Cardiac fibroblast (primary cell): ENCODE data around the gene SFMBT2.
"Not testable (repeated sequence)": the region's sequence is repeated elsewhere in the genome, so short reads cannot be mapped to it uniquely, and the experiment has no call there.

ENCODE experiments used
- DNase-seq, 2 donors: peaks; one replicate each; pipeline versions ENCODE4 v3.0.0 to v3.0.0-alpha.2; 2010; ENCODE audit warnings: low read depth in 2 of 2
- H3K4me3 ChIP-seq, 2 donors: replicated peaks in 1 of 2; 1 replicate in 1 of 2; 2 replicates in 1 of 2; pipeline ENCODE4 v1.5.1; 2011; ENCODE audit warnings: low read depth in 2 of 2, low read length in 2 of 2, mild to moderate bottlenecking in 2 of 2, moderate library complexity in 1 of 2
- CTCF ChIP-seq: IDR thresholded peaks from one replicate; pipeline ENCODE4 v1.5.1; 2011; ENCODE audit warnings: low read depth, mild to moderate bottlenecking, low read length, inconsistent platforms

Gene SFMBT2

DNA sequence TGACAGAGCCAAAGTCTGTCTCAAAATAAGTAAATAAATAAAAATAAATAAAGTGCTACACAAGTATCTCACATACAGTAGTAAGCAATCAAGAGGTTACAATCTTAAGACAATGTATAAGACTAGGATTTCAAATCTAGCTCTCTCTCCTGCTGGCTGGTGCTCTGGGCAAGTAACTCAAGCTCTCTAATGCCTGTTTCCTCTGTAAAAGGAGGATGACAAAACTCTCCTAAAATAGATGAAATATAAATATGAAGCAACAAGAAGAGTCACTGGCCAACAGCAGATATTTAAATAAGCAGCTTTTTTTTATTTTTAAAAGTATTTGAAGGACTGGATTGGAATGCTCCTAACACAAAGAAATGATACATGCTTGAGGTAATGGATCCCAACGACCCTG lies 7.2 kb downstream of the SFMBT2 start:
- no peak overlapping the region for H3K4me3 ChIP-seq
- no peak for DNase-seq
- TF ChIP-seq CTCF, result no peak

DNA sequence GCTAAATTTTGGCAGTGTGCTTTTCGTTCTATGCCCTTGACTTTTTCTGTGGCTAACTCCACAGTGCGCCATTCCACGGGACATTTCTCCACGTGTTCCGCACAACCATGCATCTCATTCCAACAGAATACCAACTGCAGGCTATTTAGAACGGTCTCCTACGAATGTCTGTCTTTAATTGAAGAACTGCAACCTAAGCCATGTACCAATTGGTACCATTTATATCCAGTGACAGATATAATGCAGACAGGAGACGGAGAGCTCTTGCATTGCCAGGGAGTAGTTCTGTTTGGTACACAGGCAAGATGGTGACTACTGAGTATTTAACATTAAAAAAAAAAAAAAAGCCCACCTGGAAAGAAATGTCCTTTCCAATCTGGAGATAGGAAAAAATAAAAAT lies 9.1 kb downstream of the SFMBT2 start:
- no peak for TF ChIP-seq CTCF
- DNase-seq, result no peak
- no peak overlapping the region for H3K4me3 ChIP-seq

DNA sequence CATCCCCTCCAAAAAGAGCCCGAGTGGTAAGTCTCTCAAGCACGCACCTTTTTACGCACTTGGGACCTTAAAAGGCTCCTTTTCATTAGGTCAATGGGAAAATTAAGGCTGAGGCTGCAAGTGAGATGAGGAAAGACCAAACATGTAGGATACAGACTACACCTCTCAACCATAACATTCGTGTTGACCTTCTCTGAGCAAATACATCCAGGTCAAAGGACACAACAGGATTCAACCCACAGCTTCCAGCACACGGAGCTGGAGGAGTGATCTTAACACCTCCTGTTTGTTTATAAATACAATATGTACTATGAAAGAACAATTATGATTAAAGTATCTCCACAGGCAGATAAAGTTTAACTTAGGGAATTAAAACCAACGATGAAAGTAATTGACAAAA lies 9.7 kb downstream of the SFMBT2 start:
- no peak for TF ChIP-seq CTCF
- H3K4me3 ChIP-seq, result no peak overlapping the region
- DNase-seq, result no peak

DNA sequence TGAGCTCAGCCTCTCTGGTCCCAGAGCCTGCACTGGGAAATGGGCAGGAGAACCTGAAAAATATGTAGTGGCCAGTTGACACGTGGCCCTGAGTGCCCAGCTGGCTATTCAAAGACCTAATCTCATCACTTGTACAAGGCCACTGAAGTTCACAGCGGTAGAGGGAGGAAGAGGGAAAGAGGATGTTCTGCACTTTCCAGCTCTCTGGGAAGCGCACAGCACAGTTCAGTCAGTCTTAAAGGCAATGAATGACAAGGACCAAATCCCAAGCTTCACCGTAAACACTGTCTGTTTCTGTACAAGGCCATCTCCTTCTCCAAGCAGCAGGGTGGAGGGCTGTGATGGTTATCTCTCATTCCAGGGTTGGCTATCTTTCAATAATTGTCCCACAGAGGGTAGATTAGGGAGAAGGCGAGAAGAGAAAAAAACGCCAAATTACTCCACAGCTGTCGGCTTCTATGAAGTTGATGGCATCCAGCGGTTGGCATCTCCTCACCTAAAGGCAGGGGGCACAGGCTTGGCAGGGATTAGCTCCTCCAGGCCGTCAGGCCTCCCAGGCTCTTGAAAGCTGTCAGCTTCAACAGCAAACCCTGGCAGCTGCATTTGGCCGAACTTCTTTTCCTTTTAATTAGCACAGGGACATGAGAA lies 10.6 kb downstream of the SFMBT2 start:
- TF ChIP-seq CTCF, result no peak
- H3K4me3 ChIP-seq, result no peak overlapping the region
- DNase-seq, result no peak

DNA sequence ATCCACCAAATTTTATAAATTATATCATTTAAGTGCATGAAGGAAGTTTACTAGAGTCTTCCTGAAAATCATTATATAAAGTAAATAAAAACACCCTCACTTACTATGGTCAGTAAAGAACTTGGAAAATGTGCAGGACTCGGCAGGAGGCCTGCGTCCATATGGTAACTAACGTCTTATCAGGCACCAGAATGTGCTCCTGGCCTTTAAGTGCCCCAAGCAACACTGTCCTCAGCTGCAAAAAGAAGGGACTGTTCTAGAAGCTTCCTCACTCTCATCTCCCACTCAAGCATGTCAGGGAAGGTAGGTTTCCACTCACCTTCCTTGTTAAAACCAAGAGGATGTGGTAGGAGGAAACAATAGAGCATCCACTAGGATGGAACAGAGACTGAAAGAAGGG lies 11.3 kb downstream of the SFMBT2 start:
- DNase-seq, result no peak
- H3K4me3 ChIP-seq, result no peak overlapping the region
- TF ChIP-seq CTCF, result no peak

- no peak for TF ChIP-seq CTCF
- H3K4me3 ChIP-seq, result no peak overlapping the region
- DNase-seq, result peak in 1 of 2 donors; percentile 20
These were observed 13.5 kb downstream of the SFMBT2 start for GRCh38 chr10:7397049-7398035.

GRCh38 chr10:7392301-7392700 lies 18.5 kb downstream of the SFMBT2 start:
- H3K4me3 ChIP-seq, DNase-seq: not testable (repeated sequence)
